D341Med (cell line): ENCODE data around the gene IL11RA.

ENCODE experiments used
- DNase-seq: peaks from one replicate; pipeline ENCODE4 v3.0.0; 2012; ENCODE audit warnings: low spot score

Gene IL11RA

DNA sequence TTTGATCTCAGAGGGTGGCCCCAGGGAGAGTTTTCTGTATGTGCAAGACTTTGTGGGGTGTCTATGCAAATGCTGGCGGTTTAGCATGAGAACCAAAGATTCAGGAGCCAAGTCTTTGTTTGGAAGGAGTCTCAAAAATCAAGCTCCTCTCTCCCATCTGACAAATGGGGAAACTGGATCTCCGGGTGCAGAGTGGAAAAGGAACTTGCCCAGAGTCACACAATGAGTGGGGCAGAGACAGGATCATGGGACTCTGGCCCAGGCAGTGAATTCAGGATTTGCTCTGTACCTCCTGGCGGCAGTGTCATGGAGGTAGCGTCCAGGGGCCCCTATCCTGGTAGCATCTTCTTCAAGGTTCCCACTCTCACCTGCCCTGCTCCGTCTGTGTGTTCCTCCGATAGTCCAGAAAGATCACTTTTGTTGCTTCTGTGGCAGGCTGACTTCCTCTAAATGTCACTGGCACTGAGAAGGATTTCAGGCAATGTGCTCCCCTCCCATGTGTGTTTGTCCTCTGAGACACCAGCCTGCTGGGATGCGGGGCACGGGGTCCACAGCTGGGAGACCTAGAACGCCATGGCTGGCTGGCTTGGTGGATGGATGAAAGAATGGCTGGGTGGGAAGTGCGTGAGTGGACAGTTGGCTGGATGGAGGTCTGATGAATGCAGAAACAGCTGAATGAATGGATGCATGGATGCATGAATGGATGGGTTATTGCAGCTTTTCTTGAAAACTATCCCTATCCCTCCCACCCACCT, 35.5 kb downstream of the IL11RA start:
- DNase-seq = no peak

GRCh38 chr9:34688329-34689115, 36.5 kb downstream of the IL11RA start:
- no peak for DNase-seq

GRCh38 chr9:34689116-34689470, 37.1 kb downstream of the IL11RA start:
- no peak for DNase-seq

DNA sequence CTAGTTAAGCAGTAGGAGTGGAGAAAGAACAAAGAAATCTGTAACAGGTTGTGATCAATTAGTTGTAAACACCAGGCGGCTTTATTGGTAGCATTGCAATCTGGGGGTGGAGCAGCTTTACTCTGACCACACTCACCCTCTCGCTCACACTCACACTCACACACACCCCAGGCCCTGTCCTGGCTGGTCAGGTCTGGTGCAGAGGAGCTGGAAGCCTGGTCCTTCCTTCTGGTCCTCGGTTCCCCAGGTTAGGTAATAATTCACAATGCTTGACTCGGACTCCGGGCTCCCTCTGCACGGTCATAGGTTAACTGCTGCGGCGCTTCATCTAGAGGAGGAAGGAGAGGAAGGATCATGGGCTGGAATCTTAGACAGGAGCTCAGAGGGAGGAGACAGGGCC, 37.5 kb downstream of the IL11RA start:
- DNase-seq = no peak

- no peak for DNase-seq
Observed at GRCh38 chr9:34690983-34691935, 39.3 kb downstream of the IL11RA start, which contains the start of gene CCL19. TSS of gene CCL19 (minus strand) at chr9:34691276. CDS start at chr9:34691139, 137 bp downstream.

DNA sequence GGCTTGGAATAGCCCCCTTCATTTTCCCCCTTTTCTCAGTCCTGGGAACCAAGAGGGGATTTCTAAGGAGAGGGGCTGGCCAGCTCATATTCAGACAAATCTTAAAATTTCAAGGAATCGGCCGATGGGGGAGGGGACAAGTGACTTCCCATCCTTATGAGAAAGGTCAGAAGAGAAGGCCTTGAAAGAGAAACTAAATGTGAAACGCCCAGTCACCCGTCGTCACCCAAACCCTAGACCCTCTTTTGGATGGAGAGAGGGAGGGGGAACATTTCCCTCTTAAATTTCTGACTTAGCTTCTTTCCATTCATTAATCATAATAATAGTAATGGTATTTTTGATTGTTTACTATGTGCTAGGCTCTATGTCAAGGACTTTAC, 39.9 kb downstream of the IL11RA start:
- DNase-seq = no peak

- no peak for DNase-seq
Observed at GRCh38 chr9:34693560-34693959, 41.6 kb downstream of the IL11RA start.

- DNase-seq = no peak
Observed at GRCh38 chr9:34694811-34695210, 42.8 kb downstream of the IL11RA start.

GRCh38 chr9:34701023-34701768, 49.2 kb downstream of the IL11RA start:
- DNase-seq = peak; percentile 94

DNA sequence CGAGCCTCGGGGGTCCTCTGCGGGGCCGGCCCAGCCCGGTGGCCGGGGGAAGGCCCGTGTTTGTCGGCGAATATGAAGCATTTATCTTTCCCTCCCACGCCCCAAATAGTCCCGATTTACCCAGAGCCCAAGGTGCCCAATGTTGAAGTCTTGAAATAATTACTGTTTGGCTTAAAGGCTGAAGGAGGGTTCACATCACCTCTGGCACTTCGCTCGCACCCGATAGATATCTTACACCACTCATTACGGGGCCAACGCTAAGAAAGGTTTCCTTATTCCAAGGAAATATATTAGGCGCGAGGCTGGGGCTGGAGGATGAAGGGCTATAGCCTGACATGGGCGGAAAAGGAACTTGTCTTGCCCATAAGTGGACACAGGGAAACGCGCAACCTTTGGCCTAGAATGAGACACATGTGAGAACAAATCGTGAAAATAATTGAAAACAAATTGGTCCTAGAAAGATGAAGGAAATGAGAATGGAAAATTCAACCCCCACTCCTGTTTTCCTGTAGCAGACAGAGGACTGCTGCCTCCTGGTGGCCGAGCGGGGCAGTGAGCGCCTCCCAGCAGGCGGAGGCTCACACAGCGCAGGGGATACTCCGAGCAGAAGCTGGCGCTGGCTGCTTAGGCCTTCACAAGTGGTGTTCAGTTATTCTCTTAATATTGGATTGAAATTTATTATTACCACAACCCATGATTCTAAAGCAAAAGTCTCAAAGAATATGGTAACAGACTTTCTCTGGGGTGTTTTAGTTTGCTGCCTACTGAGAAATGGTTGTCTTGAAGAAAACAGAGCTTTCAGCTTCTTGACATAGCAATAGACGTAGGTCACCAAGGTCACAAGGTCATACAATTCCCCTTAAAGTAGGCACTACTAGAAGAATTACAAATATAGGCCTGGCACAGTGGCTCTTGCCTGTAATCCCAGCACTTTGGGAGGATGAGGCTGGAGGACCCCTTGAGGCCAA, 50.1 kb downstream of the IL11RA start:
- peak; percentile 91 for DNase-seq

DNA sequence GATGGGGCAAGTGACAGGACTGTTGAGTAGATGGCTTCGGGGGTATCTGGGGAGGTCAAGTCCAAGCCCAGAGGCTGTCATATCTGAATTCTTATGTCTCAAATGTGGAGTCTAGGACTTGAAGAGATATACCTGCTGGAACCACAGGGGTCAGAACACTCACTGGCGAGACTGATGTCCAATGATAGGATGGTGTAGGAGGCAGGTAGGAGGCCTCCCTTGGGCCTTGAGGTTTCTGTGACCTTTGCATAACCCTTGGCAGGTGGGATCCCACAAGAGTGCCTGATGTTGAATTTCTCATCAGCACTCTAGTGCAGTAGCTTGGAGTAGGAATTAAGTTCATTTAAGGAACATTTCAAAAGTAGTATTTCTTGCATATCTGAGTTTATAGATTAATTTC, 55.1 kb downstream of the IL11RA start:
- DNase-seq = no peak

DNA sequence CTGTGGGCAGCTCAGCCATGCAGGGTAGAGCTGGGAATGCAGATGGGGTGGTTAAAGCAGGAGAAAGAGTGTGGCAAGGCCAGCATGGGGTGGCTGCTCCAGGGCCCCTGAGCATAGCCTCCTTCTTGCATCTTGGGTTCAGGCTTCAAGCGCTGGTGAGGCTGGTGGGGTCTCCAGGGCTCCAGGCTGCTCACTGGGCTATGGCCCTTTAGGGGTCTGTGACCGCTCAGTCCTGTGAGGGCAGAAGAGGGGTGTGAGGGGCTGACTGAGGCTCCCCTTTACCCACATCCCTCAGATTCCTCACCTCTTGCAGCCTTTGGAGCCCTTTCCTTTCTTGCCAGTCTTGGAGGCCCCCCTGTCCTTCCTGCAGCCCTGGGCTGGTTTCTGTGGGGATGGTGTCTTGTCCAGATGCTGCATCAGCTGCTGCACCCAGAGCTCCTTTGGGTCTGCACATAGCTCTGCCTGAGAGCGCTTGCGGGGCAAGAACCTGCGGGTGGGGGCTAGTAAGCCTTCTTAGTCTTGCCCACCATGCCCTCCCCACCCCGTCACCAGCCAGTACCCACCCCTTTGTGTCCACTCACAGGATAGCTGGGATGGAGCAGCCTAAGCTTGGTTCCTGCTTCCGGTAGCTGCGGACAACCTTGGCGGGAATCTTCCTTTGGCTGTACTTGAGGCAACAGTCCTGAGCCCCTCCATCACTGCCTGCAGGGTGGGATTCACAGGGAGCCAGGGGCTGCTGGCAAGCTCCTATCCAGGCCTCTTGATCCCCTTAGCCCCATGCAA, 57.4 kb downstream of the IL11RA start:
- no peak for DNase-seq

DNA sequence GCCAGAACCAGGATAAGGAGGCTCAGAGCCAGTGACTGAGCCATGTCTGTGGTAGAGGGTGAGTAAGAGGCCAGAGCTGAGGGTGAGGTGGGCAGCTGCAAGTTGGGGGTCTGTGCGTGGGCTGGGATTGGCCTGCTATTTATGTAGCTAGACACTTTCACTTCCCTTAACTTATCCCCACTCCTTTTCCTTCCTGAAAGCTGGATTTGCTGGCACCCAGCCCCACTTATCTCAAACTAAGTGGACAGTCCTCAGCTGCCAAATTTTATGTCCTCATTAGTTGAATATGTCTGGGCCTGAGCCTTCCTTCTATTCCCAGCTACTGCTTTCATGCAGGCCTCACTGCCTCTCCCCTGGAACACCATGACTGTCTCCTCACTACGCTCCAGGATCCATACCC, 58.0 kb downstream of the IL11RA start, which contains the start of gene CCL21:
Gene CCL21, minus strand, starts transcription at position 114 of the 400 bp plus-strand sequence. Its CDS starts 70 bp downstream, at position 44.
- DNase-seq = no peak
